ENCODE data around the gene LDLR. TPM values are rescaled to one million over a fixed set of nuclear protein-coding genes. Genes with fewer than 3 reads are reported as not detected.
"Not testable (repeated sequence)": the region's sequence is repeated elsewhere in the genome, so short reads cannot be mapped to it uniquely, and the experiment has no call there.

Gene LDLR
- total RNA-seq, 2 donors from 2014 or later: 61.0 to 101 TPM

DNA sequence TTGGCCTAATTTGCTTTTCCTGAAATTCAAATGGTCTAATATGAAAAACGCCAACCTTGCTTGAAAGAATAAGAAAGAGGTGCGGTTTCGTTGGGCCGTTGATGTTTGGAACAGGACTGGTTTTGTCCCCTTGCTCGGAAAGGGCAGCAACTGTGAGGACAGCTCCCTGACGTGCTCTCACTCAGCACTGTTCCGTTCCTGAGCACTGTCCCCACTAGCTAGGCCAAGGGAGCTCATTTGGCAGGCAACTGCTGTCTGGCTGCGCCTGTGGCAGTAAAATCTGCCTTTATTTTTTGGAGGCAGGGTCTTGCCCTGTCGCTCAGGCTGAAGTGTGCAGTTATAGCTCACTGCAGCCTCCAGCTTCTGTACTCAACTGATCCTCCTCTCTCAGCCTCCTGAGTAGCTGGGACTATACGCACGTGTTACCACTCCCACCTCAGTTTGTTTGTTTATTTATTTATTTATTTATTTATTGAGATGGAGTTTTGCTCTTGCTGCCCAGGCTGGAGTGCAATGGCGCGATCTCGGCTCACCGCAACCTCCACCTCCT, 4.5 kb downstream of the LDLR start:
- Histone ChIP-seq H3K4me3 (ENCODE audit: low read length) (no peak overlapping the region), H3K27me3 (ENCODE audit: control insufficient read depth, insufficient read depth, low read length, poor library complexity, severe bottlenecking) (no peaks in the 10 kb centered on the region), H3K9ac (ENCODE audit: extremely low read depth, low read length, poor library complexity, severe bottlenecking) (no peak overlapping the region), H3K36me3 (ENCODE audit: control insufficient read depth, insufficient read depth, low read length) (peaks cover 67% of the 10 kb centered on the region), H3K4me1 (ENCODE audit: control insufficient read depth, insufficient read depth, low read length) (peaks cover 6% of the 10 kb centered on the region), H3K9me3 (ENCODE audit: control insufficient read depth, low read length) (no peaks in the 10 kb centered on the region), H3K27ac (ENCODE audit: low read depth, low read length) (no peak overlapping the region)
- no peak for DNase-seq
- Mint-ChIP-seq H3K4me1 (peaks cover 12% of the 10 kb centered on the region), H3K36me3 (ENCODE audit: low read depth) (peaks cover 54% of the 10 kb centered on the region), H3K27me3 (ENCODE audit: insufficient read depth) (no peaks in the 10 kb centered on the region), H3K4me3 (no peak overlapping the region), H3K9me3 (no peaks in the 10 kb centered on the region), H3K27ac (peak overlapping the region; percentile 70)
- TF ChIP-seq, protein P1, sequence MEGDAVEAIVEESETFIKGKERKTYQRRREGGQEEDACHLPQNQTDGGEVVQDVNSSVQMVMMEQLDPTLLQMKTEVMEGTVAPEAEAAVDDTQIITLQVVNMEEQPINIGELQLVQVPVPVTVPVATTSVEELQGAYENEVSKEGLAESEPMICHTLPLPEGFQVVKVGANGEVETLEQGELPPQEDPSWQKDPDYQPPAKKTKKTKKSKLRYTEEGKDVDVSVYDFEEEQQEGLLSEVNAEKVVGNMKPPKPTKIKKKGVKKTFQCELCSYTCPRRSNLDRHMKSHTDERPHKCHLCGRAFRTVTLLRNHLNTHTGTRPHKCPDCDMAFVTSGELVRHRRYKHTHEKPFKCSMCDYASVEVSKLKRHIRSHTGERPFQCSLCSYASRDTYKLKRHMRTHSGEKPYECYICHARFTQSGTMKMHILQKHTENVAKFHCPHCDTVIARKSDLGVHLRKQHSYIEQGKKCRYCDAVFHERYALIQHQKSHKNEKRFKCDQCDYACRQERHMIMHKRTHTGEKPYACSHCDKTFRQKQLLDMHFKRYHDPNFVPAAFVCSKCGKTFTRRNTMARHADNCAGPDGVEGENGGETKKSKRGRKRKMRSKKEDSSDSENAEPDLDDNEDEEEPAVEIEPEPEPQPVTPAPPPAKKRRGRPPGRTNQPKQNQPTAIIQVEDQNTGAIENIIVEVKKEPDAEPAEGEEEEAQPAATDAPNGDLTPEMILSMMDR (conservative IDR thresholded peaks at IDR 0.05): no peak
- WGBS, 2 experiments (ENCODE audit: insufficient coverage in 1 of 2, insufficient read length in 1 of 2): 94 to 96% methylated on average over 11 to 13 of the region's 15 CpGs

DNA sequence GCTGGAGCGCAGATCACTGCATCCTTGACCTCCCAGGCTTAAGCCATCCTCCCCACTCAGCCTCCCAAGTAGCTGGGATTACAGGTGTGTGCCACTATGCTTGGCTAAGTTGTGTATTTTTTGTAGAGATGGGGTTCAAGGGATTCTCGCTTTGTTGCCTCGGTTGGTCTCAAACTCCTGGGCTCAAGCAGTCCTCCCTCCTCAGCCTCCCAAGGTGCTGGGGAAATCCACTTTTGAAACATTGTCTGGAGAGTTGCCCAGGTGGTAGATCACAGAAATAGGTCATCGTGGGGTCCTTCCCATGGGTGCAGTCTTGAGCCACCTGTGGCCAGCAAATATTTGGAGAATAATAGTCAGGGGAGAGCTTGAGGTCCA, 5.2 kb downstream of the LDLR start:
- Histone ChIP-seq H3K4me3 (ENCODE audit: low read length) (no peak overlapping the region), H3K27ac (ENCODE audit: low read depth, low read length) (no peak overlapping the region), H3K9me3 (ENCODE audit: control insufficient read depth, low read length) (no peaks in the 10 kb centered on the region), H3K9ac (ENCODE audit: extremely low read depth, low read length, poor library complexity, severe bottlenecking) (no peak overlapping the region), H3K36me3 (ENCODE audit: control insufficient read depth, insufficient read depth, low read length) (peaks cover 75% of the 10 kb centered on the region), H3K4me1 (ENCODE audit: control insufficient read depth, insufficient read depth, low read length) (peaks cover 3% of the 10 kb centered on the region), H3K27me3 (ENCODE audit: control insufficient read depth, insufficient read depth, low read length, poor library complexity, severe bottlenecking) (no peaks in the 10 kb centered on the region)
- no peaks in the 10 kb centered on the region for H3K27me3 Mint-ChIP-seq (ENCODE audit: insufficient read depth)
- no peak for DNase-seq
- H3K4me1 Mint-ChIP-seq: peaks cover 9% of the 10 kb centered on the region
- H3K27ac Mint-ChIP-seq: peak overlapping the region; percentile 77
- peaks cover 59% of the 10 kb centered on the region for H3K36me3 Mint-ChIP-seq (ENCODE audit: low read depth)
- TF ChIP-seq, protein P1 (conservative IDR thresholded peaks at IDR 0.05): no peak
- WGBS, 2 experiments (ENCODE audit: insufficient coverage in 1 of 2, insufficient read length in 1 of 2): 96 to 98% methylated on average over 4 of the region's 4 CpGs
- no peaks in the 10 kb centered on the region for H3K9me3 Mint-ChIP-seq
- H3K4me3 Mint-ChIP-seq: no peak overlapping the region

DNA sequence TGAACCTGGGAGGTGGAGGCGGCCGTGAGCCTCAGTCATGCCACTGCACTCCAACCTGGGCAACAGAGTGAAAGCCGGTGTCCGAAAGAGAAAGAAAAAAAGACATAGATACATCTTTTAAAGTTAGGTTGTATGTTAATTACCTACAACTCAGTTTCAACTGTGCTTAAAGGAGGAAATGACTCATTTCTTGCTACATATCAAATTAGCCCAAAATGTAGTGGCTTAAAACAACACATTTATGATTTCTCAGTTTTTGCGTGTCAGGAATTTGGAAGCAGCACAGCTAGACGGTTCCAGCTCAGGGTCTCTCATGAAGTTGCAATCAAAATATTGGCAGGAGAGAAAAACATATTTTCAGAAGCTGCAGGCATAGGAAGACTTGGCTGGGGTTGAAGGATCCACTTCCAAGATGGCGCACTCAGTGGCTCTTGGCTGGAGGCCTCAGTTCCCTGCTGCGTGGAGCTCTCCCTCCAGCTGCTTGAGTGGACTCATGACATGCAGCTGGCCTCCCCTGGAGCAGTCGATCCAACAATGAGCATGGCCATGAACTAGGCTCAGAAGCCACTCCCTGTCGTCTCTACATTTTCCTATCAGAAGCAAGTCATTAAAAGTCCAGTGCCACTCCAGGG, 7.1 kb downstream of the LDLR start:
- H3K36me3 ChIP-seq (ENCODE audit: control insufficient read depth, insufficient read depth, low read length): peaks cover 87% of the 10 kb centered on the region
- TF ChIP-seq, protein P1 (conservative IDR thresholded peaks at IDR 0.05): no peak
- no peak overlapping the region for H3K4me3 ChIP-seq (ENCODE audit: low read length)
- Mint-ChIP-seq H3K36me3 (ENCODE audit: low read depth) (peaks cover 74% of the 10 kb centered on the region), H3K27ac (peak overlapping the region; percentile 61), H3K27me3 (ENCODE audit: insufficient read depth) (no peaks in the 10 kb centered on the region), H3K9me3 (no peaks in the 10 kb centered on the region), H3K4me1 (peaks cover 6% of the 10 kb centered on the region), H3K4me3 (no peak overlapping the region)
- peaks cover 3% of the 10 kb centered on the region for H3K4me1 ChIP-seq (ENCODE audit: control insufficient read depth, insufficient read depth, low read length)
- 95 to 100% methylated on average over 8 of the region's 10 CpGs for WGBS, 2 experiments (ENCODE audit: insufficient coverage in 1 of 2, insufficient read length in 1 of 2)
- no peaks in the 10 kb centered on the region for H3K27me3 ChIP-seq (ENCODE audit: control insufficient read depth, insufficient read depth, low read length, poor library complexity, severe bottlenecking)
- no peaks in the 10 kb centered on the region for H3K9me3 ChIP-seq (ENCODE audit: control insufficient read depth, low read length)
- H3K27ac ChIP-seq (ENCODE audit: low read depth, low read length): no peak overlapping the region
- no peak for DNase-seq
- no peak overlapping the region for H3K9ac ChIP-seq (ENCODE audit: extremely low read depth, low read length, poor library complexity, severe bottlenecking)

DNA sequence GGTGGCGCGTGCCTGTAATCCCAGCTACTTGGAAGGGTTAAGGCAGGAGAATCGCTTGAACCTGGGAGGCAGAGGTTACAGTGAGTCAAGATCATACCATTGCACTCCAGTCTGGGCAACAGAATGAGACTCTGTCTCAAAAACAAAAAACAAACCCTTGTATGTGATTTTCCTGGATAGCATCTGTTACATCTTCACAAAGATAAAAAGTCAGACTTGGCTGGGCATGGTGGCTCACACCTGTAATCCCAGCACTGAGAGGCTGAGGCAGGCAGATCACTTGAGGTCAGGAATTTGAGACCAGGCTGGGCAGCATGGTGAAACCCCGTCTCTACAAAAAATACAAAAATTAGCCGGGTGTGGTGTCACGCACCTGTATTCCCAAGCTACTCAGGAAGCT, 8.1 kb downstream of the LDLR start:
- H3K9ac ChIP-seq (ENCODE audit: extremely low read depth, low read length, poor library complexity, severe bottlenecking); H3K4me3 ChIP-seq (ENCODE audit: low read length); H3K27me3 ChIP-seq (ENCODE audit: control insufficient read depth, insufficient read depth, low read length, poor library complexity, severe bottlenecking); H3K4me3 Mint-ChIP-seq; H3K4me1 ChIP-seq (ENCODE audit: control insufficient read depth, insufficient read depth, low read length); H3K9me3 Mint-ChIP-seq; H3K9me3 ChIP-seq (ENCODE audit: control insufficient read depth, low read length); H3K4me1 Mint-ChIP-seq; H3K27ac ChIP-seq (ENCODE audit: low read depth, low read length); DNase-seq; H3K27me3 Mint-ChIP-seq (ENCODE audit: insufficient read depth); H3K27ac Mint-ChIP-seq: not testable (repeated sequence)
- H3K36me3 ChIP-seq (ENCODE audit: control insufficient read depth, insufficient read depth, low read length): peaks cover 92% of the 10 kb centered on the region
- H3K36me3 Mint-ChIP-seq (ENCODE audit: low read depth): peaks cover 76% of the 10 kb centered on the region
- 94 to 96% methylated on average over 5 to 6 of the region's 6 CpGs for WGBS, 2 experiments (ENCODE audit: insufficient coverage in 1 of 2, insufficient read length in 1 of 2)

All from endodermal cell (in vitro differentiated cells).